Peyer's patch (tissue), 4 donors: Measurements from ENCODE around the gene LRRC75B. TPM values are rescaled to one million over a fixed set of nuclear protein-coding genes. Genes with fewer than 3 reads are reported as not detected.

Experiments used
- DNase-seq, 3 donors: peaks; one replicate each; pipeline ENCODE4 v3.0.0-alpha.2; 2017 to 2019
- H3K27ac ChIP-seq, 4 donors: fragments of 200-600 bp; sonication (generic); one replicate each; pipeline ENCODE4 v1.5.1; 2016 to 2019
- H3K27me3 ChIP-seq, 2 donors: fragments of 200-600 bp; sonication (generic); one replicate each; pipeline ENCODE4 v1.5.1; 2019
- H3K36me3 ChIP-seq, 3 donors: fragments of 200-600 bp; sonication (generic); one replicate each; pipeline ENCODE4 v1.5.1; 2016 to 2019
- H3K4me1 ChIP-seq, 4 donors: fragments of 200-600 bp; sonication (generic); one replicate each; pipeline ENCODE4 v1.5.1; 2016 to 2019
- H3K4me3 ChIP-seq, 4 donors: fragments of 200-600 bp; sonication (generic); 1 replicate in 3 of 4; 2 replicates in 1 of 4; pipeline ENCODE4 v1.5.1; 2016 to 2019; ENCODE audit warnings: mild to moderate bottlenecking in 1 of 4
- H3K9me3 ChIP-seq, 4 donors: fragments of 200-600 bp; sonication (generic); one replicate each; pipeline ENCODE4 v1.5.1; 2016 to 2019; ENCODE audit warnings: mild to moderate bottlenecking in 1 of 4
- POLR2A ChIP-seq, 2 donors: fragments of 450-650 bp; IDR thresholded peaks; one replicate each; pipeline ENCODE4 v1.5.1; 2017; ENCODE audit warnings: antibody characterized with exemption in 2 of 2, mild to moderate bottlenecking in 2 of 2, moderate library complexity in 2 of 2
- total RNA-seq, 4 donors: library from RNA; depleted of rRNA; stranded (reverse); fragments of >200 nt; gene quantifications; one replicate each; pipeline ENCODE4 v1.1.0, GENCODE V29; 2016
- TF ChIP-seq, protein P1 (sequence below), 6 experiments: fragments of 450-650 bp in 4 of 6; fragments of 200-600 bp in 2 of 6; sonication (generic) in 1 of 6; IDR thresholded peaks; one replicate each; pipeline ENCODE4 v1.5.1; 2017 to 2019; ENCODE audit warnings: antibody characterized with exemption in 6 of 6, mild to moderate bottlenecking in 3 of 6, moderate library complexity in 1 of 6

LRRC75B gene
- total RNA-seq, 4 donors from 2014 or later: 18.2 to 127 (median 88.2) TPM

DNA sequence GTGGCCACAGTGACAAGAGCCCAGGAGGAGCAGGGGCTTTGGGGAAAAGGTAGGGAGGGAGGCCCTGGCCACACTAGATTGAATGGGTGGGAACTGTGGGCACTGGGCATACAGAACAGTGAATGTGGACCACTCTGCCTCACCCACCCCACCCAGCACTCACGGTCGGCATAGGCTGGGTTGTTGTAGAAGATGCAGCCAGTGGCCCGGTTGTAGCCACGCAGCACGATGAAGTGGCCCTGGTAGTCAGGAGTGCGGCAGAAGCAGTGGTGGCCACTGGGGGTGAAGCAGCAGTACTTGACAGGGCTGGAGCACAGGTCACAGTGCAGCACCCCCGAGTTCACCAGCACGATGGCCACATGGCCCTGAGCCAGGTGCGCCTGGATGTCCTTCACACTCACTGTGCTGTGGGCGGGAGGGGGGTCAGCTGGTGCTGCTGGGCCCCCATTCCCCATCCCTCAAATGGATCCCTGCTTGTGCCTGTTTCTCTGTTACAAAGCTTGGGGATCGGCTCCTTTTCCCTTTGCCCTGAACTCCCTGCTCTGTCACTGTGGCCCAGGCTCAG is 49.1 kb downstream of the LRRC75B start:
- H3K27me3 ChIP-seq: no peaks in the 10 kb centered on the region
- no peak for DNase-seq
- H3K9me3 ChIP-seq: no peaks in the 10 kb centered on the region
- peaks cover 0 to 91% (median 8%) of the 10 kb centered on the region in 3 donors for H3K36me3 ChIP-seq
- H3K4me1 ChIP-seq: peaks cover 0 to 9% (median 0%) of the 10 kb centered on the region in 4 donors
- TF ChIP-seq, protein P1, sequence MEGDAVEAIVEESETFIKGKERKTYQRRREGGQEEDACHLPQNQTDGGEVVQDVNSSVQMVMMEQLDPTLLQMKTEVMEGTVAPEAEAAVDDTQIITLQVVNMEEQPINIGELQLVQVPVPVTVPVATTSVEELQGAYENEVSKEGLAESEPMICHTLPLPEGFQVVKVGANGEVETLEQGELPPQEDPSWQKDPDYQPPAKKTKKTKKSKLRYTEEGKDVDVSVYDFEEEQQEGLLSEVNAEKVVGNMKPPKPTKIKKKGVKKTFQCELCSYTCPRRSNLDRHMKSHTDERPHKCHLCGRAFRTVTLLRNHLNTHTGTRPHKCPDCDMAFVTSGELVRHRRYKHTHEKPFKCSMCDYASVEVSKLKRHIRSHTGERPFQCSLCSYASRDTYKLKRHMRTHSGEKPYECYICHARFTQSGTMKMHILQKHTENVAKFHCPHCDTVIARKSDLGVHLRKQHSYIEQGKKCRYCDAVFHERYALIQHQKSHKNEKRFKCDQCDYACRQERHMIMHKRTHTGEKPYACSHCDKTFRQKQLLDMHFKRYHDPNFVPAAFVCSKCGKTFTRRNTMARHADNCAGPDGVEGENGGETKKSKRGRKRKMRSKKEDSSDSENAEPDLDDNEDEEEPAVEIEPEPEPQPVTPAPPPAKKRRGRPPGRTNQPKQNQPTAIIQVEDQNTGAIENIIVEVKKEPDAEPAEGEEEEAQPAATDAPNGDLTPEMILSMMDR (IDR thresholded peaks at IDR 0.05): no peak
- no peak for TF ChIP-seq POLR2A (IDR thresholded peaks at IDR 0.05)
- no peak overlapping the region for H3K27ac ChIP-seq
- no peak overlapping the region for H3K4me3 ChIP-seq

DNA sequence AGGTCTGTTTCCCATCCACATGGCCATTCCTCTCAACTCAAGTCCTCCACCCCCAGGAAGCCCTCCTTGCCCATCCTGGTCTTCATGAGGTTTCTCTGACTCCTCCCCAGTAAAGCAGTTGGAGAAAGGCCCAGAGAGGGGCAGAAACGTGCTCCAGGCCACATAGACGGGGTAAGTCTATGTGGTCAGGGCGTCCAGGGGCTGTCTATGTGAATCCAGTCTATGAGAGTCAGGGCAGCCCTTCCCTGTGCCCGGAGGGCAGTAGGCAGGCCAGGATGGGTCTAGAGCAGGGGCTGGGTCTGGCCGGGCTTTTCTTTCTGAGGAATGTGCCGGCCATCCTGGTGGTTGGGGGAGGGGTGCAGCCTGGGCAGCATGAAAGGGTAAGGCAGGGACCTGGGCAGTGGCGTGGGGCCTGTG is 49.7 kb downstream of the LRRC75B start:
- Histone ChIP-seq H3K27me3 (no peaks in the 10 kb centered on the region), H3K4me3 (no peak overlapping the region), H3K9me3 (no peaks in the 10 kb centered on the region), H3K27ac (no peak overlapping the region), H3K36me3 (peaks cover 0 to 89% (median 8%) of the 10 kb centered on the region in 3 donors), H3K4me1 (peaks cover 0 to 9% (median 0%) of the 10 kb centered on the region in 4 donors)
- TF ChIP-seq POLR2A (IDR thresholded peaks at IDR 0.05): no peak
- TF ChIP-seq, protein P1 (IDR thresholded peaks at IDR 0.05): no peak
- DNase-seq: no peak

DNA sequence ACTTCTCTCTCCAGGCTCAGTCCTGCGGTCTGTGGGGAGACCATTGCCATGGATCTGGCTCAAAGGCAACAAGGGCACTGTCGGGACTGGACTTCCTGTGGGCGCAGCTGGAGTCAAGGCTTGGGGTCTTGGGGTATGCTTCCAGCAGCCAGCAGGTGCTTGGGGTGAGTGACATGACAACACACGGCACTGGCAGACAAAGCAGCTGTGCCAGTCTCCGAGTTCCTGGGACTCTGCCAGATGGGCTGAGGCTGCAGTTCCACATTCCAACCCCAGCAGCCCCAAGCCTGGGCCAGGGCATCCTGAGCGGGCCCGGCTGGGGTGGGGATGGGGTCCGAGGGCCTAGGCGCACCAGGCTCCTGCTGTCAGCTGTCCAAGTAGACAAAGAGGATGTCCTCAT is 50.2 kb downstream of the LRRC75B start:
- Histone ChIP-seq H3K4me1 (peaks cover 0 to 9% (median 0%) of the 10 kb centered on the region in 4 donors), H3K9me3 (no peaks in the 10 kb centered on the region), H3K4me3 (no peak overlapping the region), H3K36me3 (peaks cover 0 to 83% (median 8%) of the 10 kb centered on the region in 3 donors), H3K27ac (no peak overlapping the region), H3K27me3 (no peaks in the 10 kb centered on the region)
- TF ChIP-seq, protein P1 (IDR thresholded peaks at IDR 0.05): no peak
- TF ChIP-seq POLR2A (IDR thresholded peaks at IDR 0.05): no peak
- DNase-seq: no peak

DNA sequence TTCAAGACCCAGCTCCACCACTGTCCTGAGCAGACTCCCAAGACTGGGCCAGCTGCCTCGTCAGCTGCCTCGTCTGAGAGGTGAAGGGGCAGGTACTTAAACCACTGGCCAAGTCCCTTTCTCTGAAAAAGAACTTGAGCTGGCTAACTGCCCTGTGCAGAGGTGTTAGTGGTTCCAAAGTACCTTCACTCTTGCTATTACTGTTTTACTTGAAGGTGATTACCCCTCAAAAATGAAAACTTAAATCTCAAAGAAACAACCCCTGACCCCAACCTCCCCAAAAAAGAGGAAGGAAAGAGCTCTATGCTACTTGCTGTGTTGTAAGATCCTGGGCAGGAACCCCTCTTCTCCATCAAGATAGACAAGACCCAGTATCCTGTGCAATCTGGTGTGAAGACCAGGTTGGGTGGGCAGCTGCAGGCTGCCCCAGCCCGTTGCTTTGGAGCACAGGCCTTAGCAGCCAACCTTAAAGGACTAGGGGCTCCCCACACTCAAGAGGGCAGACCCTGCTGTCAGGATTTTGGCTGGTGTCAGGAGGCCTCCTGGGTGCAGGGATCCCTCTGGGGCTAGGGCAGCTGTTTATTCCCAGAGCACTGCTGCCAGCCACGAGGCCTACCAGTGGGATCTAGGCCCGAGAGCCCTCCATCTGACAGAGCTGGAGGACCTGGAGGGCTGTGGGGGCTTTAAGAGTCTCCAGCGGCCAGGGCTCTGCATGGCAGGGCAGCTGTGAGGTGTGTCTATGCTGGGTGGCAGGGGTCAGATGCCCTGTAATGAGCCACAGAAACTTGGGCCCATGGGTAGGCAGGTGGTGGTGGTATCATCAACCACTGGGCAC is 51.0 kb downstream of the LRRC75B start:
- Histone ChIP-seq H3K27ac (no peak overlapping the region), H3K36me3 (peaks cover 0 to 76% (median 2%) of the 10 kb centered on the region in 3 donors), H3K4me1 (peaks cover 0 to 9% (median 0%) of the 10 kb centered on the region in 4 donors), H3K4me3 (no peak overlapping the region), H3K9me3 (no peaks in the 10 kb centered on the region), H3K27me3 (no peaks in the 10 kb centered on the region)
- DNase-seq: no peak
- TF ChIP-seq POLR2A (IDR thresholded peaks at IDR 0.05): no peak
- TF ChIP-seq, protein P1 (IDR thresholded peaks at IDR 0.05): no peak

DNA sequence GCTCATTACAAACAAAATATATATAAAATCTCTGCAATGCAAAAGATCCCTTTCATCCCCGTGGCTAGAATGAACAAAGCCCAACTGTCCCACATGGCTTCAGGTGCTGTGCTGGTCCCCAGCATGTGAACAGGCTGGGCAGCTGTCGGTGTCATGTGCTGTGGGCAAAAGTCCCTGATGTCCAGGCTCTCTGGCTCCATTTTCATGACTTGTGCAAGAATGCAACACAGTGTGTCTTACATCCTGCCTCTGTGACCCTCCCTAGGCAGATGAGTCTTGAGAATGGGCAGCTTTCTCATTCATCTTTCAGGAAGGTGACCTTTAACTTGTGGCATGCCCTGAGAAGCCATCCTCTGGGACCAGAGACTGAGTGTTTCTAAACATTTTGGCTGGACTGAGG is 52.4 kb downstream of the LRRC75B start:
- Histone ChIP-seq H3K9me3 (no peaks in the 10 kb centered on the region), H3K4me1 (peaks cover 0 to 6% (median 0%) of the 10 kb centered on the region in 4 donors), H3K27me3 (no peaks in the 10 kb centered on the region), H3K27ac (no peak overlapping the region), H3K36me3 (peaks cover 0 to 68% (median 0%) of the 10 kb centered on the region in 3 donors), H3K4me3 (no peak overlapping the region)
- DNase-seq: no peak
- TF ChIP-seq, protein P1 (IDR thresholded peaks at IDR 0.05): no peak
- TF ChIP-seq POLR2A (IDR thresholded peaks at IDR 0.05): no peak
